ENCODE measurements around the gene RPS21.

The RPS21 gene

GRCh38 chr20:62349556-62350097 is 37.3 kb upstream of the RPS21 start:
- CTCF ChIA-PET = no interaction called here
- DNase-seq (ENCODE audit: extremely low spot score) = no peak
- TF ChIP-seq CTCF (IDR thresholded peaks at IDR 0.05; ENCODE audit: control extremely low read depth, extremely low read depth, low read depth, missing control alignments) = no peak
- POLR2A ChIA-PET = no interaction called here

DNA sequence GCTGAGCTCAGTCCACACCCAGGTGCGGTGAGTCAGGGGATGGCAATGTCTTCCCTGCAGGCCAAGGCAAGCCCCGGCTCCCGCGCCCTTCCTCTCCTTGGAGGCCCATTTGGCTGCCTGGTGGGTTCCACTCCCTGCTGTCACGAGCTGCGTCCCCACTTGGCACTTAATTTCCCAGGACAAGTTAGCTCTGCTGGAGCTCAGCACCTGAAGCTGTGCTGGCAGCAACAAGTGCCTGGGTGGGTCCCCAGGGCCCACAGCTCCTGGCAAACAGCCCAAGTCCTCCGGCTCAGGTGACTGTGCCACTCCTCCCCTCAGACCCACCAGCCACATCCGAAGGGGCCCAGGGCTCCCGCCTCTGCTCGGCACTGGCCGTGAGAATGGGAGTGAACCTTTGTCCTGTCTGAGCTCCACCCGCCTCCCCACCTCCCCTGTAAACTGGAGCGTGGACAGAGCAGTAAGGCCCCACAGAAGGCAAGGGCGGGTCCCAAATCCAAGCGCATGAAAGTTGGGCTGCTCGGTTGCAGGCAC is 36.7 kb upstream of the RPS21 start:
- DNase-seq (ENCODE audit: extremely low spot score) = no peak
- POLR2A ChIA-PET = no interaction called here
- no peak for TF ChIP-seq CTCF (IDR thresholded peaks at IDR 0.05; ENCODE audit: control extremely low read depth, extremely low read depth, low read depth, missing control alignments)

GRCh38 chr20:62350629-62351422 is 36.1 kb upstream of the RPS21 start:
- no peak for DNase-seq (ENCODE audit: extremely low spot score)
- no peak for TF ChIP-seq CTCF (IDR thresholded peaks at IDR 0.05; ENCODE audit: control extremely low read depth, extremely low read depth, low read depth, missing control alignments)
- CTCF ChIA-PET = no interaction called here
- POLR2A ChIA-PET = no interaction called here

More for the DNA sequence above, 36.7 kb upstream of the RPS21 start:
- CTCF ChIA-PET = no interaction called here

DNA sequence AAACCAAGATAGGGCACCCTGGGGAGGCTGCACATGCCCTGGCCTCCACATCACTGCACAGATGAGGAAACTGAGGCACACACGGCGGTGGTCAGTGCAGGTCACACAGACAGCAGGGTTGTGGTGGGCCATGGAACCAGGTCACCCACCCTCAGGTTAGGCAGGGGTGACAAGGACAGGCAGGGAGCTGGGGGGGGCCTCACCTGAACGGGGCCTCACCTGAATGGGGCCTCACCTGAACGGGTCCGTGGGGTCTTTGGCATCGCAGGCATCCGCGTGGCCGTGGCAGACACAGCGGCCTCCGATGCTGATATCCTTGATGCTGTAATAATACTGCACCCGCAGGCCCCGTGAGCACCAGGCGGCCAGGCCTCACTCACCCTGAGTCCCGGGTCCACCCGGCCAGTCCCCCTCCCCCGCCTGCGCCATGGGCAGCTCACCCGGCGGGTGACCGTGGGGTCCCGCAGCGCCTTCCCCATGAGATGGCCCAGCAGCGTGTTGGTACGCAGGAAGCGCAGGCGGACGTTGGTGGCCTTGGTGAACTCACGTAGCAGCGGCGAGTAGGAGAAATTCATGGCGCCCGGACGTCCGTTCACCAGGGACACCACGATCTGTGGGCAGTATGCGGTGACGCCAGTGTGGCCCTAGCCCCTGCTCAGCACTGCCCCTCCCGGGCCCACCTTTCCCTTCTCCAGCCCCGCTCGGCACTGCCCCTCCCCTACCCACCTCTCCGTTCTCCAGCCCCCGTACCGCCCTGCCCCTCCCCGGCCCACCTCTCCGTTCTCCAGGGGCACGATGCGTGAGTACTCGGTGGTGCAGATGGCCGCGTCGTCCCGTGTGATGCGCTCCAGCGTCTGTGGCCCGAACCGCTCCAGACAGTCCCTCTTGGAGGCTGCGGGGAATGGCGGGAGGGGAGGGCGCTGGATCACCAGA is 35.2 kb upstream of the RPS21 start:
- ChIA-PET CTCF (no interaction called here), POLR2A (no interaction called here)
- TF ChIP-seq CTCF (IDR thresholded peaks at IDR 0.05; ENCODE audit: control extremely low read depth, extremely low read depth, low read depth, missing control alignments) = no peak
- DNase-seq (ENCODE audit: extremely low spot score) = no peak

DNA sequence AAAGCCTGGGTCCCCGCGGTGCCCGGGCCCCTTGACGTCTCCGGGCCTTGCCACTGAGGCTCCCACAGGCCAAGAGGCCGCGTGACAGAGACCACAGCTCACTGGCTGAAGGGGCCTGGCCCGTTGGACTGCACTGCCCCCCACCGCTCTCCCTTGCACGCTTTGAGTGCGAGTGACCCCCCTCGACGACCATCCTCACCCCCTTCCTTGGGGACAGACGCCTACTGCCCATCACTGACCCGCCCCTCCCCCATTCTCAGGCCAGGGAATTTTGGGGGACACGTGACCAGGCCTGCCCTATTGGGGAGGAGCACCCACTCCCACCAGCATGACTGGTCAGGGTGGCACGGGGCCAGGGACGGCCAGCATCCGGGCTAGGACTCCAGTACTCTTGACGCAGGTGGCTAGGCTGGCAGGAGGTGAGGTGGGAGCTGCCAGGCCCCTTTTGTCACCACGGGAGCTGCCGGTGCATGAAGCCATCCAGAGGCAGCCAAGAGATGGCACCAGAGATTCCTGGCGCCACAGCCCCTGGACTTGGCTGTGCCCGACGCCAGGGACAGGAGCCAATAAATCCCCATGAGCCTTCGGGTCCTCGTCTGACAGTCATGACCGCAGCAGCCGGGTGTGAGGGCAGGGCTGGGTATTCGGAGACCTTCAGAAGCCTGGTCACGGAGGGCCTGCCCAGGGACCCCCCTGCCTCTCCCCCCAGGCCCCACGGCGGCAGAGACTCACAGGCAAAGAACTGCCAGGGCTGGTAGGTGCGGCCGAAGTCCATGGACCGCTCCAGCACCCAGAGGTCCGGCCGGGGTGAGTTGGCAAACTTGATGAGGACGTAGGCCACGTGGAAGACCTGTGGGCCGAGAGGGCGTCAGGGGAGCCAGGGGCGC is 34.3 kb upstream of the RPS21 start:
- no peak for DNase-seq (ENCODE audit: extremely low spot score)
- POLR2A ChIA-PET = no interaction called here
- CTCF ChIA-PET = interaction anchor here (1.3 kb wide), 1 partner anchor 13 kb away, joined by 3 read pairs; no protein-coding TSS in a partner anchor
- no peak for TF ChIP-seq CTCF (IDR thresholded peaks at IDR 0.05; ENCODE audit: control extremely low read depth, extremely low read depth, low read depth, missing control alignments)
